Stimulated activated CD4-positive, alpha-beta T cell treated with anti-CD3 and anti-CD28 coated beads, TNF-alpha, amount 100 ng/mL, for 48 hours (primary cell): ENCODE results near the gene CECR2.

ENCODE experiments used
- DNase-seq, 3 donors: peaks; one replicate each; pipeline ENCODE4 v3.0.0-alpha.2; 2020; ENCODE audit warnings: low read depth in 3 of 3

The CECR2 gene

DNA sequence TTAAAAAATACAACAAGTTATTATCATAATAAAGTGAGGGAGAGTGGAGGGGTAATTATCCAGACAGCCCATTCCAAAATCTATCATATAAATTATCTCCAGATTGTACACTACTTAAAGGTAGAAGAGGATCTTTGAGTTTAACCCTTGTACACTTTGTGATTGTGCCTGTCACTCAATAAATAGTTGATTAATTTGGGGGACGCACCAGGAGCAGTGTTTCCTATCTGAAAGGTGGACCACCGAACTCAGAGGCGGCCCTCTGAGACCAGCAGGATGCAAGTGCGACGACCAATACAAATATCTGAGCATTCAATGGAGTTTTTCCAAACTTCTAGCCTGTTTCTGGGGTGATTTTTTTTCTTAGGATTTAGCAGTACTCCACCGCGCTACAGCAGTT, 1.1 kb upstream of the CECR2 start:
- DNase-seq = no peak

GRCh38 chr22:17368554-17369438, 464 bp upstream of the CECR2 start:
- no peak for DNase-seq

- no peak for DNase-seq
Measured at GRCh38 chr22:17370026-17370765, 936 bp downstream of the CECR2 start.

- DNase-seq = no peak
Measured at GRCh38 chr22:17370766-17371432, 1.6 kb downstream of the CECR2 start.

- DNase-seq = no peak
Measured at GRCh38 chr22:17371448-17371847, 2.2 kb downstream of the CECR2 start.

DNA sequence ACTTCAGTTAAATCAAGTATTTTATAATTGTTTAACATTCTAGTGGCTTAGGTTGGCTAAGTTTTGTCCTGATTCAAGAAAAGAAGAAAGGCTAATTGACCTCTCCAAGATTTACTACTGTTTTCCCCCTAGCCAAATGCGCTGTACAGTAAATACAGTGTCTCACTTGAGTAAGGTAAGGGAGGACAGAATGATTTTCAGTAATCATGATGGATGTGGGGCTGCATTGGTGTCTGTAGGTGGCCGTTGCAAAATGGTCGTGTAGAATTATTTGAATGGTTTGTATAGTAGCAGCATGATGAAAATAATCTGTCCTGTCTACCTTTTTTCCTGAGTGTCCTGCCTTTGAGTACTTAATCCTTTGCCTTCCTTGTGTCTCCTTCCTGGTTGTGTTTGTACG, 4.6 kb downstream of the CECR2 start:
- no peak for DNase-seq

- DNase-seq = no peak
Measured at GRCh38 chr22:17375914-17376614, 6.8 kb downstream of the CECR2 start.

DNA sequence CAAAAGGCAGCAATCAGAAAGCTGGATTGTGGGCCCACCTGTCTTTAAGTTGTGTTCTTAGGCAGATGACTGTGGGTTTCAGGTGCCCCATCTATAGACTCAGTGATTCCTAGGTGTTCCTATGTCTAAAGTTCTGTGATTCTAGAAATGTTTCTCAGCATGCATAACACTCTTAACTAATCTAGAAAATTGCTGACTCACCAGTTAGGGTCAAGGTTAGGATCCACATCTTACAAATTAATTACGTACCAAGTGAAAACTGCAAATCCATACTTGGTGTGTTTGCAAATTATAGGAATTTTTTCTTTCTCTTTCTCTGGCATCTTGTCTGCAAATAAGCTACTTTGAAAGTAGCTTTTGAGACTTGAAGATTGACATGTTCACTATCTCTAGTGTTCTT, 7.7 kb downstream of the CECR2 start:
- no peak for DNase-seq

- DNase-seq = no peak
Measured at GRCh38 chr22:17379944-17380343, 10.7 kb downstream of the CECR2 start.

- DNase-seq = no peak
Measured at GRCh38 chr22:17380359-17381087, 11.3 kb downstream of the CECR2 start.

DNA sequence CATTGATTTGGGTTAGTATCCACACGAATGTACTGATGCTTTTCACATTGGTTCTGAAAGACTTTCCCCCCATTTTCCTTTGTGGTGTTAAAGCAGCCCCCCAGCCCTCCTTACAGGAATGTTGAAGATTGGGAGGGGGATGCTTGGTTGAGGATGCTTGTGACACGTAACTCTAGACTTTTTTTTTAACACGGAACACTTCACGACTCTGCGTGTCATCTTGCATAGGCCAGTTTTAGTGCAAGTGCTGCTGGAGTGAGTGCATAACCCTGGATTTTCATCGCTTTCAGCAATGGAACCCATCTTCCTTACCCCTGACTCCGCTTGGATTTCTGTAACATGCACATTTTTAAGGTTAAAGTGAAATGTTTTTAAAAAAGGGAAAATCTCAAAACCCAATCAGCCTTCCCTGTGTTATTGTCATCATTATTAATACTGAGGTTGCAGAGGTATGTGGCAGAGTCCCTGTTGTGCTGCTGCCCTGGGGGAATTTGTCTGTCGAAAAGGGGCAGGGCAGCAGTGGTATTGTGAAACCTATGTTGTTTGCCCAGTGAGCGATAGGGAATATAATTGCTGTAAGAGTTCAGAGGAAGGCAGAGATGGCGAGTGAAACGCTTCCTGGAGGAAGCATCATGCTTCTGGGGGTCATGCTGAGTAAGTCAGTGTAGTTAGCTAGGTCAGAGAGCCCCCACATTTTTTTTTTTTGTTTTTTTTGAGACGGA, 12.1 kb downstream of the CECR2 start:
- DNase-seq = no peak

DNA sequence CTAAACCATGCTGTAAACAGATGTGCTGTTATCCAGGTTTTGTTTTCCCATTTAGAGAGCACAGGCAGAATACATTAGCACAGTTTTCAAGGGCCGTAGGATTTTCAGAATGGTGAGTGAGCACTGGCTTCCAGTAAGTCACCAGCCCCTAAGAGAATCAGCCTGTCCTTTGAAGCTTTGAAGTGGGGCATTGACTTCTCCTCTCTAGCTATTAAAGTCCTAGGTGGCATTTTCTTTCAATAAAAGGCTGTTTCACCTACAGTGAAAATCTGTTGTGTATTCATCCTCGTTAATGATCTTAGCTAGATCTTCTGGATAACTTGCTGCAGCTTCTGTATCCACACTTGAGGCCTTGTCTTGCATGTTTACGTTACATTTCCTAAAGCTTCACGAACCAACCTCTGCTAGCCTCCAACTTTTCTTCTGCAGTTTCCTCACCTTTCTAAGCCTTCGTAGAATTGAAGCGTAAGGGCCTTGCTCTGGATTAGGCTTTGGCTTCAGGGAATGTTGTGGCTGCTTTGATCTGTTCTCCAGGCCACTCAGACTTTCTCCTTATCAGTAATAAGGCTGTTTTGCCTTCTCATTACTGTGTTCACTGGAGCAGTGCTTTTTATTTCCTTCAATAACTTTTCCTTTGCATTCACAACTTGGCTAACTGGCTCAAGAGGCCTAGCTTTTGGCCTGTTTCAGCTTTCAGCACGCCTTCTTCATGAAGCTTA, 15.5 kb downstream of the CECR2 start:
- no peak for DNase-seq

DNA sequence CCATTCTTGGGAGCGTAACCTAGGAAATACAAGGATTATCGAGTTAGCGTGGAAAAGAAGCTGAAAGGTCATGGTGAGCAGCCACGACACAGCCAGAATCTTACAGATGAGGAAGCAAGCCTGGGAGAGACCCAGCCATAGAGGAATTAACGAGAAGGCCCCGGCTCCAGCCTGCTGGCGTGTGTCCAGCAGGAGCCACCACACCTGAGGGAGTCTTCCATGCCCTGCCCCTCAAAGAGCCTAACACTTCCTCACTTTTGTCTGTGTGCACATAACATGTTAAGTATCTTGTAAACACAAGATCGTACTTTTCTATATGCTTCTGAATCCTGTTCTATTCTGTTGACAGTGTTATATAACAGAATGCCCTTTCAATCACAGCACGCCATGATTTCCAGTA, 18.1 kb downstream of the CECR2 start:
- no peak for DNase-seq

GRCh38 chr22:17388235-17388634, 19.0 kb downstream of the CECR2 start:
- DNase-seq = no peak

DNA sequence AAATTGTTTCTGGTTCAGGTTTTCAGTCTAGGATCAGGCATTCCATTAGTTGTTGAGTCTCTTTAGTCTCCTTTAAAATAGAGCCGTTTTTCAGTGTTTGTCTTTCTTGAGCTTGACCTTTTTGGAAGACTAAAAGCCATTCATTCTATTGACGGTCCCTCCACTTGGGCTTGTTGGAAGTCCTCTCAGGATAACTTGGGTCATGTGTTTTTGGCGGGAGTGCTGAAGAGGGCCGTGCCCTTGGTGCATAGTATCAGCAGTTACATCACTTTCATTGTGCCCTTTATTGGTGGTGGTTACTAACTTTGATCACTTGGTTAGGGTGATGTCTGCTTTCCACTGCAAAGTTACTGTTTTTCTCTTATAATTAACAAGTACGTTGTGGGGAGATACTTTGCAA, 20.8 kb downstream of the CECR2 start:
- DNase-seq = no peak

GRCh38 chr22:17396516-17396915, 27.3 kb downstream of the CECR2 start:
- DNase-seq = no peak

- DNase-seq = no peak
Measured at GRCh38 chr22:17397756-17398547, 28.7 kb downstream of the CECR2 start.

- no peak for DNase-seq
Measured at GRCh38 chr22:17400305-17400704, 31.0 kb downstream of the CECR2 start.

GRCh38 chr22:17401728-17402127, 32.5 kb downstream of the CECR2 start:
- no peak for DNase-seq
